Hepatocyte (in vitro differentiated cells): ENCODE results near the gene XYLT1. TPM values are rescaled to one million over a fixed set of nuclear protein-coding genes. Genes with fewer than 3 reads are reported as not detected.

Experiments
- DNase-seq: peaks from one replicate; pipeline ENCODE4 v3.0.0-alpha.2; 2016; ENCODE audit warnings: low spot score
- H2AFZ ChIP-seq: fragments of 200-600 bp; sonication (generic); 2 replicates; pipeline ENCODE4 v1.6.0; 2016; ENCODE audit warnings: antibody characterized with exemption, mild to moderate bottlenecking
- H3K27ac ChIP-seq: fragments of 200-600 bp; sonication (generic); 2 replicates; pipeline ENCODE4 v1.5.1; 2016; ENCODE audit warnings: mild to moderate bottlenecking
- H3K27me3 ChIP-seq: fragments of 200-600 bp; sonication (generic); 2 replicates; pipeline ENCODE4 v1.6.1; 2016
- H3K36me3 ChIP-seq: fragments of 200-600 bp; sonication (generic); replicated peaks from 2 replicates; pipeline ENCODE4 v1.5.1; 2016; ENCODE audit warnings: low read depth; ENCODE audit not compliant: insufficient read depth
- H3K4me1 ChIP-seq: fragments of 200-600 bp; sonication (generic); 2 replicates; pipeline ENCODE4 v1.5.1; 2016; ENCODE audit warnings: mild to moderate bottlenecking, moderate library complexity; ENCODE audit not compliant: insufficient read depth
- H3K4me2 ChIP-seq: fragments of 200-600 bp; sonication (generic); 2 replicates; pipeline ENCODE4 v1.6.0; 2016
- H3K4me3 ChIP-seq: fragments of 200-600 bp; sonication (generic); 2 replicates; pipeline ENCODE4 v1.5.1; 2016; ENCODE audit warnings: mild to moderate bottlenecking
- H3K79me2 ChIP-seq: fragments of 200-600 bp; sonication (generic); 2 replicates; pipeline ENCODE4 v1.6.0; 2017; ENCODE audit warnings: mild to moderate bottlenecking
- H3K9me2 ChIP-seq: fragments of 200-600 bp; sonication (generic); replicated peaks from 2 replicates; pipeline ENCODE4 v1.6.0; 2017; ENCODE audit warnings: mild to moderate bottlenecking; ENCODE audit not compliant: insufficient read depth
- H3K9me3 ChIP-seq: fragments of 200-600 bp; sonication (generic); 2 replicates; pipeline ENCODE4 v1.5.1; 2016; ENCODE audit warnings: low read depth, mild to moderate bottlenecking
- H4K20me1 ChIP-seq: fragments of 200-600 bp; sonication (generic); 2 replicates; pipeline ENCODE4 v1.6.0; 2016; ENCODE audit warnings: mild to moderate bottlenecking; ENCODE audit not compliant: insufficient read depth, poor library complexity, severe bottlenecking
- EZH2 ChIP-seq: fragments of 200-600 bp; sonication (generic); IDR thresholded peaks from 2 replicates; pipeline ENCODE4 v1.6.1; 2016; ENCODE audit warnings: antibody characterized with exemption, mild to moderate bottlenecking, borderline replicate concordance
- EZH2phosphoT487 ChIP-seq: fragments of 200-600 bp; sonication (generic); IDR thresholded peaks from one replicate; pipeline ENCODE4 v1.6.1; 2018; ENCODE audit warnings: antibody characterized with exemption, mild to moderate bottlenecking, low read depth, moderate library complexity; ENCODE audit not compliant: unreplicated experiment, severe bottlenecking
- WGBS: methylation state at CpG from one replicate; pipeline ENCODE4 v1.1.6; 2016; ENCODE audit warnings: low lambda C conversion rate; ENCODE audit errors: missing lambda C conversion rate; 5-methylcytosine and 5-hydroxymethylcytosine counted together
- polyA plus RNA-seq: library from polyadenylated mRNA; unstranded; fragments of >200 nt; fragmentation: Nextera tagmentation; extraction: Ambion mirVana; gene quantifications from 2 replicates; pipeline ENCODE4 v1.2.1, GENCODE V29; 2016
- total RNA-seq: library from RNA; depleted of rRNA; stranded (reverse); fragments of >200 nt; gene quantifications from 2 replicates; pipeline ENCODE4 v1.2.3, GENCODE V29; 2014
- TF ChIP-seq, protein P1 (sequence below): fragments of 200-600 bp; sonication (generic); IDR thresholded peaks from 2 replicates; pipeline ENCODE4 v1.5.1; 2016; ENCODE audit warnings: antibody characterized with exemption, mild to moderate bottlenecking; ENCODE audit not compliant: poor library complexity

Gene XYLT1
- total and polyA plus RNA-seq, 2 experiments from 2014 or later = 6.9 to 13.7 TPM

DNA sequence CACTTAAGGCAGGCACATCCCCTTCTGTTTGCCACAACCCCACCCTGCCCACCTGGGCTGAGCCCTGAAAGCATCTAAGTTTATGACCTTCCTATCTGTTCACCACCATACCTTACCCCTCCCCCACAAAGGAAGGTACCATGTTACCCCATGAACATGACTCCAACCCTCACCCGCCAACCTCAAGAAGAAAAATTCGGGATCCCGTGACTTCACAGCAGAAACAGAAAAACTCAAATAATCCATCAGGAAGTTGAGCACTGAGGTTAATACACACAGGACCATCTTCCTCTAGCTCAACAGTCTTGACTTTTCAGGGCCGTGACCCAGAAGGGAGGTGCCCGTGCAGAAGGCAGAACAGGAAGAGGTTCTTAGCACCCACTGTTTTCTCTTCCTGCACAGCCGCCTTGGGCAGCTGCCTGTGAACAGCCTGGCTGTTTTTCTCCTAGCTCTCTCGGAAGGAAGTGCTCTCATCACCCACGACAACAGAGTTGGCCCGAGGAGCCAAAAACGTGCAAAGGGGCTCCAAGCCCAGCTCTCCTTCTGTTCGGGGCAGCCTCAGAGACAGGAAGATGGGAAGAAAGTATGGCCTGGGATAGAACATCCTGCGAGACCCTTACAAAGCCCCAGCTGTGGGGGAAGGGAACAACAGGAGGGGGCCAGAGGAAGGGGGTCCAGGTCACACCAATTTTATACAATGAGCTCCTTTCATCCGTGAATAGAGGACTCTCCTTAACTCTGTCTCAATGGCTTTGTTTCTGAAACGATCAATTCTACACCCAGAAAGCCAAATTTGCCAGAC is 101.1 kb downstream of the XYLT1 start:
- TF ChIP-seq EZH2phosphoT487 = no peak
- TF ChIP-seq, protein P1, sequence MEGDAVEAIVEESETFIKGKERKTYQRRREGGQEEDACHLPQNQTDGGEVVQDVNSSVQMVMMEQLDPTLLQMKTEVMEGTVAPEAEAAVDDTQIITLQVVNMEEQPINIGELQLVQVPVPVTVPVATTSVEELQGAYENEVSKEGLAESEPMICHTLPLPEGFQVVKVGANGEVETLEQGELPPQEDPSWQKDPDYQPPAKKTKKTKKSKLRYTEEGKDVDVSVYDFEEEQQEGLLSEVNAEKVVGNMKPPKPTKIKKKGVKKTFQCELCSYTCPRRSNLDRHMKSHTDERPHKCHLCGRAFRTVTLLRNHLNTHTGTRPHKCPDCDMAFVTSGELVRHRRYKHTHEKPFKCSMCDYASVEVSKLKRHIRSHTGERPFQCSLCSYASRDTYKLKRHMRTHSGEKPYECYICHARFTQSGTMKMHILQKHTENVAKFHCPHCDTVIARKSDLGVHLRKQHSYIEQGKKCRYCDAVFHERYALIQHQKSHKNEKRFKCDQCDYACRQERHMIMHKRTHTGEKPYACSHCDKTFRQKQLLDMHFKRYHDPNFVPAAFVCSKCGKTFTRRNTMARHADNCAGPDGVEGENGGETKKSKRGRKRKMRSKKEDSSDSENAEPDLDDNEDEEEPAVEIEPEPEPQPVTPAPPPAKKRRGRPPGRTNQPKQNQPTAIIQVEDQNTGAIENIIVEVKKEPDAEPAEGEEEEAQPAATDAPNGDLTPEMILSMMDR = no peak
- Histone ChIP-seq H3K4me1 (peaks cover 23% of the 10 kb centered on the region), H3K9me3 (no peaks in the 10 kb centered on the region), H3K79me2 (peaks cover 20% of the 10 kb centered on the region), H3K4me2 (no peak overlapping the region), H3K27me3 (no peaks in the 10 kb centered on the region), H3K9me2 (no peaks in the 10 kb centered on the region), H3K36me3 (no peaks in the 10 kb centered on the region), H4K20me1 (no peaks in the 10 kb centered on the region), H3K4me3 (no peak overlapping the region), H3K27ac (no peak overlapping the region), H2AFZ (no peak overlapping the region)
- WGBS = 78% methylated on average over 14 of the region's 14 CpGs
- DNase-seq = no peak

DNA sequence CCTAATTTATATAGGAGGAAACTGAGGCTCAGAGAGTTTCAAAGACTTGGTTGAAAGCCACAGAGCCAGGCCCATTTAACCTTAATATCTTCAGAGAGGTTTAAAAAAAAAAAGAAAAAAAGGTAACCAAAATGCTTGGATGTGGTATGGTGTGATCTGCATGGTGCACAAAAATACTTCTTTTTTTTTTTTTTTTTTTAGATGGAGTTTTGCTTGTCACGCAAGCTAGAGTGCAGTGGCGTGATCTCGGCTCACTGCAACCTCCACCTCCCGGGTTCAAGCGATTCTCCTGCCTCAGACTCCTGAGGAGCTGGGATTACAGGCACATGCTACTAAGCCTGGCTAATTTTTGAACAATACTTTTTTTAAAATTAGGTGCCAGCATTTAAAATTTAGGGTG is 101.8 kb downstream of the XYLT1 start:
- no peaks in the 10 kb centered on the region for H3K27me3 ChIP-seq
- 94% methylated on average over 5 of the region's 5 CpGs for WGBS
- peaks cover 20% of the 10 kb centered on the region for H3K79me2 ChIP-seq
- no peaks in the 10 kb centered on the region for H3K36me3 ChIP-seq
- H3K9me3 ChIP-seq = no peaks in the 10 kb centered on the region
- no peaks in the 10 kb centered on the region for H4K20me1 ChIP-seq
- H3K4me1 ChIP-seq = peaks cover 28% of the 10 kb centered on the region
- no peak for DNase-seq
- H3K9me2 ChIP-seq = no peaks in the 10 kb centered on the region
- H3K27ac ChIP-seq = no peak overlapping the region
- no peak overlapping the region for H3K4me2 ChIP-seq
- H2AFZ ChIP-seq = no peak overlapping the region
- H3K4me3 ChIP-seq = no peak overlapping the region
- TF ChIP-seq, protein P1 = no peak
- no peak for TF ChIP-seq EZH2phosphoT487
- TF ChIP-seq EZH2 = no peak

DNA sequence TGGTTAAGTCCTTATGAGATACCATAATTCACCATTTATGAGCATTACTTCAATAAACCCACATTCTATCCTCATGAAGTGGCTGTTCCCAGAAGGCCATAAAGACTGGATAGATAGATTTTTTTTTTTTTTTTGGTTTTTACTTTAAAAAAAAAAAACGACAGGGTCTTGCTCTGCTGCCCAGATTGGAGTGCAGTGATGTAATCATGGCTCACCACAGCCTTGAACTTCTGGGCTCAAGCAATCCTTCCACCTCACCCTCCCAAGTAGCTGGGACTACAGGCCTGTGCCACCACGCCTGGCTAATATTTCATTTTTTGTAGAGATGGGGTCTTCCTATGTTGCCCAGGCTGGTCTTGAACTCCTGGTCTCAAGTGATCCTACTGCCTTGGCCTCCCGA is 102.3 kb downstream of the XYLT1 start:
- Histone ChIP-seq H3K36me3 (no peaks in the 10 kb centered on the region), H3K9me3 (no peaks in the 10 kb centered on the region), H3K27ac (no peak overlapping the region), H3K79me2 (peaks cover 20% of the 10 kb centered on the region), H4K20me1 (peaks cover 1% of the 10 kb centered on the region), H3K4me3 (no peak overlapping the region), H2AFZ (no peak overlapping the region), H3K4me1 (peaks cover 32% of the 10 kb centered on the region), H3K9me2 (no peaks in the 10 kb centered on the region), H3K27me3 (no peaks in the 10 kb centered on the region), H3K4me2 (no peak overlapping the region)
- no peak for DNase-seq
- WGBS = 78% methylated on average over 3 of the region's 3 CpGs
- TF ChIP-seq EZH2 = no peak
- no peak for TF ChIP-seq EZH2phosphoT487
- TF ChIP-seq, protein P1 = no peak
